Epidermal melanocyte (primary cell): ENCODE data around the gene SLC8A1.

Source experiments
- DNase-seq: peaks from one replicate; pipeline ENCODE4 v3.0.0; 2011; ENCODE audit warnings: low spot score; ENCODE audit not compliant: insufficient read length

The SLC8A1 gene

DNA sequence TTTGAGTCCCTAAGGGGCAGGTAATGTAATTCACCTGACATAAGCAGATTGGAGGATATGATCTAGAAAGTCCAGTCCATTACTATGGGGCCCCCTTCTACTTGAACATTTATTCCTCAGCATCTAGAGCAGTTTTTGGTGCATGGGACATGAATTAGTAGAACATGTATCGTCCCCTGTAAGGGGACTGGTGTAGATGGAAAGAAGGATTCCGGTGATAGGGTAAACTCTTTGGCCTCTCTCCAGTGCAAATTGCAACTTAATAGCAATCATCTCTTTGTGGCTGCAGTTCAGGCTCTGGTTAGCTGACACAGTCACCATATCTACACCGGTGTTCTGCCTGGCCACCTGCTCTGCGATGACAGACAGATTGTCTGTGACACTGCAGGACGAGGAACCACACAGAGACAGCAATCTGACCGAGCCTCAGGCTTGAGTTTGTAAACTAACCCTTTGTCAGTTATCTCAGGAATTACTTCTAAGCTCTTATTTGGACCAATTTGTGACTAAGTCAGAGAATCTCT is 6.4 kb upstream of the SLC8A1 start:
- no peak for DNase-seq

DNA sequence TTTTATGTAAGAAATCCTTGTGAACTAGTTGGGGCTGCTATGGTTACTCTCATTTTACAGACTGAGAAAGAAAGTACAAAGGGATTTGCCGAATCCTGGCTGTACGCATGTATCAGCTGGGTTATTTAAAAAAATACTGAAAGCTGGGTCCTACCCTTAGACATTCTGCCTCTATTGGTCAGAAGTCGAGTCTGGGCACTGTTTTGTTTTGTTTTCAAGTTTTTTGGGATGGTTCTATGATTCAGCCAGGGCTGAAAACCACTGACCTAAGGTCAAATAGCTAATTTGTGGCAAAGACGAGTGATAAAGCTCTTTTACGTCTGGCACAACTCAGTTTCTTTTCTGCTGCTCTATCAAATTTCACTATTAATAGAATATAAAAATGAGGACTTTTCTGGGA is 5.9 kb upstream of the SLC8A1 start:
- DNase-seq = no peak

DNA sequence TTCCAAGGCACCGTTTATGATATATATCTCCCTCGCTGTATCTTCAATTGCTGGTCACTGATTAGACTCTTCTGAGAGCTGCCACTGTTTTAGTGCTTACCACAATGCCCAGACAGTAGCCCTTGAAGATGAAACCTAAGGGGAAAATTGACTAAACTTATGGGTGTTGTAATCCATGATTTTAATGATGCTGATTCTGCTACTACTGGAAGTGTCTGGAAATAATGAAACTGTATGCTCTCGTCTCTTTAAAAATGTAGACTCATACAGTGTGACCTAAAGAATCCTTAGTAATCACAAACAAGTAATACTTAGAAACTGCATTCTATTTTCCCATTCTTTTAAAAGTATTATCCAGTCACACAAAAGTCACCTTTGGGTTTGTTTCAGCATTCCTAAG is 5.5 kb upstream of the SLC8A1 start:
- DNase-seq = no peak

DNA sequence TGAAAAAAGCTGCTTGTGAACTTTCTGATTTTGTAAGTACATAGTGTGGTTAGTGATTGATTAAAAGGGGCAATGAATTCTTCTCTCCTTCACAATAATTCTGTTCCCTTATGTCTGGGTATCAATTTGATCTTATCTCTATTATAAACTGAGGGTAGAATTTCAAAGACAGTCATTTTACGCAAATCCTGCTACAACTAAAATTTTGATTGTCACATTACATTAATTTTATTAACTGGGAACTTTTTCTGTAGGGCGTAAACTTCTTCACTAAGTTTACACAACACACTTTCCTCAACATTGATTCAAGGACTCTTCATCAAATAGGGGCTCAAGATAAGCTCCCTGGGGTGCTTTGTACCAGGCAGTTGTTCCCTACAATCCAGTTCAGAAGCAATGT is 5.0 kb upstream of the SLC8A1 start:
- no peak for DNase-seq

DNA sequence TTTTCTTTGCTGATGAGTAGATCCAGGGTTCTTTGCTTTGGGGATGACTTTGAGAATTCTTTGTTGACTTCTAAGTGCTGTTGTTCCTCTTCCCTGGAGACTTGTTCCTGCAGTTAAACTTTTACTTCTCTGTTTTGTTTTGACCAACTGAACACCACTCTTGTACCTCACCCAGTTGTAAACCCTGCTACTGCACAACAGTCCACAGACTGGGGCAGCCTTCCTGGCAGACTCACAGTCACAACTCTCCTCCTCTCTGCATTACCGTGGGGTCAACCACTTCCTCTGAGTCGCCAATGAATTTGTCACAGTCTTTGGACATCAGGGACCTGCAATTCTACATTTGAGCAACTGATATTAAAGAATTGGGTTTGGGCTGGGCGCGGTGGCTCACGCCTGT is 3.8 kb upstream of the SLC8A1 start:
- DNase-seq = no peak

DNA sequence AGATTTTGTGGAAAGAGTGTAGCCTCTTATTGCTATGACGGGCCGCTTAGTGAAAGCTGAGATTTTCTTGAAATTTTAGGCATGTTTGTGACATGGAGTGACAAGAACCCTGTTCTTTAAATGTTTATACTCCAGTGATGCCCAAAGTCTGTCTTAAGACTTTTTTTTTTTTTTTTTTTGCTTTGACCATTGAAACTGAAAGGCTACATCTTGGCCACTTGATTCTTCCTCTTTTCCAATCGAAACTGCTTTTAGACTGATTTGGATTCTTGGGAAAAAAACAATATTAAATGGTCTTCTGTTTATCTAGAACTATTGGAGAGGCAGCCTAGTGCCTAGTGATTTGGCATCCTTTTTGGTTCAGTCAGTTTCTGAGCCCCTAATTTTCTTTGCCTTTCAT is 2.4 kb upstream of the SLC8A1 start:
- DNase-seq = no peak

DNA sequence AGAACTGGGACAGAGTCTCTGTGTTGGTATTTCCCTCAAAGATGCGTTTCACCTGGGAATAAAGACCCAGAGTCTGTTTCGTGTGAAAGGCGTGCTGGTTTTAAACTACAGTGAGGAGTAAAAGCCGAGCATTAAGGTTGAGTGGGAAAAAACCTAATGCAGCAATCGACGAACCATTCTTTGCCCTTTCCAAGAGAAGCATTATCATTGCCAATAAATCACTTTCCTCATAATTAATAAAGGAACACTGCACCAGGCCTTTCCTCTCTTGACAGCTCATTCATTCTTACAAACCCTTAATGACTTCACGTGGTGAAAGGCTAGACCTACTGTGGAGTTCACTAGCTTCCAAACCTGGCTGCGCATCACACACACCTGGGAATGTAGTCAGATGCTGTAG is 896 bp upstream of the SLC8A1 start:
- DNase-seq = no peak

DNA sequence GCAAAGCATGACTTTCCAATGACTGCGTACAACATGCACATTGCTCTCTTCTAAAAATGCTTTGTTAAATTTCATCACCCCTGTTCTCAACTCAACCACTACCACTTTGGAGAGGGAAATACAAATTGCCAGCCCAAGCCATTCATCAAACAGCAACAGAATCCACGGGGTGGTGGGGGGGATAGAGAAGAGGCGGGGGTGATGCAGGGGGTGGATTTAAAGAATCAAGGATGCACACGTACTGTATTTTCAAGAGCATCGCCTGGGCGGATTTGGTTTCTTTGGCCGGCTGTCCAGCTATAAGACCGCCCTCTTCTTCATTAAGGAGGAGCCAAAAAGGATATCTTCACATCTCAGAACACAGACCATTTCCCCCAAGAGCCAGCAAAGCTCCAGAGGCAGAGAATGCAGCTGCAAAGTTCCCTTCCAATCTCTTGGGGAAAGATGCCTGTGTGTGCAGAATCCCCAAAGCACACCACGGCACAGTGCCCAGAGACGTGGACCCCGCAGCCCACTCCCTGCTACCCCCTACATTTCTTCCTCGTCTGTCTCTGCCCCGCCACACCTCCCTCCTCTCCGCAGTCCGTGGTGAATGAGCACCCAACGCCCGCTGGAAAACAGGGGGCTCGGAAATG is 977 bp downstream of the SLC8A1 start:
- DNase-seq = peak; percentile 36

DNA sequence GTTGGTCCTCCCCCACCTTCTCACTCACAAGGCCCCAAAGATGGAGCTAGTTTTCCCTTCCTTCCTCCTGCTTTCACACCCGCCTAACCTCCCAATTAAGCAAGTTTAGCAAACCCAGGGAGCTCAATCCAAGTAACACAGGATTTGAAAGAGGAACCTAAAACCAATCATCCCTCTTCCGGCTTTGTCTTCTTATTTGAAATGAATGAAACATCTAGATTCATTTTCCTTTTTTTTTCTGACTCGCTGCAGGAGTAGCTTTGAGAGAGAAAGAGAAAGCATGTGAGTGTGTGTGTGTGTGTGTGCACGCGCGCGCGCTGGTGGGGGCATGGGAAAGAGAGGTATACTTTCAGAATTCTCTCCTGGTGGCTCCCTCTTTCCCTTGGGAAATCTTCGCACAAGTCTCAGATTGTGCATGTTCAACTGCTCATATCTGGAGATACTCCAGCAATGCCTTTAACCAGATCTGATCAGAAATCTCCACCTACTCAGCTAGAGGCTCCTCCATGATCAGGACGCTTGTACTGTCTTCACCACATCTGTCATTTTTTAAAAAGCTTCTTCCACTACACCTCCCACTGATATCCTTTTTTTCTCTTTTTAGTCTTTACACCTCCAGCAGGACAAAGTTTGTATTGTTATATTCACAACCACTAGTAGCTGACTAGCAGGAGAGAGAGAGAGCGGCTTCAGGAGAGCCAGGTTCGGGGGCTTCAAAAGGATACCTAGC is 1.7 kb downstream of the SLC8A1 start:
- DNase-seq = no peak

DNA sequence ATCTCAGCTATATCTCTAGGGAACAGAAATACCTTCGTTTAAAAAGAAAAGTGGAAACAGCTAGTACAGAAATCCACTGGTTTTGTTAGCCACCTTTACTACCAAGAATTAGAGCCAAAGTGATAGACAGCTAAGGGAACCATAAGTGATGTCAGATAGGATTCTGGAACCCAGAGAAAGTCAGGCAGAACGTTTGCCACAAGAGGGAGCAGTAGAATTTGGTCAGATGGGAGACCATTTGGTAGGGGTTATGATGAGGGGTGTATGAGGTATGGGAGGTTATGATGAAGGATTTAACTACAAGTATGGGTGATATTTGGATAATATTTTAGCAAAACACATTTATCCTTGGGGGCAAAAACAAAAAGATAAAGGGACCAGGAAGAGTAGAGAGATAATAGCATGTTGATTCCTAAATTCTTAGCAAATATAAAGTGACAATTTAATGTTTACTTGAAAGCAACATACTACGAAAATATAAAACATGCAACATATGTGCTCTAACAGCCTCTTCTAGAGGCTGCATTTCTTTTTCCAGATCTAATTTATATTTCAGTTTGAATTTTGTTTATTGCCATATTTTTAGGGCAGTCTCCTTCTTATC is 3.3 kb downstream of the SLC8A1 start:
- DNase-seq = no peak

DNA sequence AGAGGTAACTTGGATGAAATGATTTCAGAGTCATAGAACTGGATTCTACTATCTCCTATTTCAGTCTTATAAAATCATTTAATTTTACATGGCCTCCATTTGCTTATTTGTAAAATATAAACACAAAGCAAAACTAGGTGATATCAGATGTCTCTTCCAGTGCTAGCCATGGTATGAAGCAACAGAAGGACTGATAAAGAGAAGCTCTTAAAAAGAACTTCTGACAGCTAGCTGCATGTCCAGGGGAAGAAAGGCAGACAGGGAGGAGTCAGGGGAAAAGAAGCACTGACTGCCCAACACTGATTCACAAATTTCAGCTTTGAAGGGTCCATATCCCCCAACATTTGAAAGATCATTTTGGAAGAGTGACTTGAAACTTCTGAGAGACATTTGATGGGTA is 6.4 kb downstream of the SLC8A1 start:
- DNase-seq = no peak

DNA sequence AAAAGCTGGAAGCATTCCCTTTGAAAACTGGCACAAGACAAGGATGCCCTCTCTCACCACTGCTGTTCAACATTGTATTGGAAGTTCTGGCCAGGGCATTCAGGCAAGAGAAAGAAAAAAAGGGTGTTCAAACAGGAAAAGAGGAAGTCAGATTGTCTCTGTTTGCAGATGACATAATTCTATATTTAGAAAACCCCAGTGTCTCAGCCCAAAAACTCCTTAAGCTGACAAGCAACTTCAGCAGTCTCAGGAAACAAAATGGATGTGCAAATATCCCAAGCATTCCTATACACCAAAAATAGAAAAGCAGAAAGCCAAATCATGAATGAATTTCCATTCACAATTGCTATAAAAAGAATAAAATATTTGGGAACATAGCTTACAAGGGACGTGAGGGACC is 11.1 kb downstream of the SLC8A1 start:
- no peak for DNase-seq

DNA sequence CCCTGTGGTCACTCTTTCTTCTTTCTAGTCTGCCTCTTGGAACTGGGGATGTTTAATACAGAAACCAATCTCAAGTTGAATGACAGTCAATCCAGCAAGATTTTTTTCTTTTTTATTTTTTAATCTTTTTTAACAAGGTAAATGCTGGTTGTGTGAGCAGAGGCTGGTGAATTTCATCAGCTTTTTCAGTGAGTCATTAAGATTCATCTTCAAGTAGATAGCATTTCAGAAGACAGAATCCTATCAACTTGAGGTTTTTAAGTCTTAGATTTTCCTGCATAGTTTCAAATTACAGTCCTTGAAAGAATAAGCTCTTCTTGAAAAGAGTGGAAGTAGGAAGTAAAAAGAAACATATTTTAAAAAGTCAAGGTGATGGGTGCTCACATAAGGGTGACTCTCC is 12.4 kb downstream of the SLC8A1 start:
- DNase-seq = no peak

DNA sequence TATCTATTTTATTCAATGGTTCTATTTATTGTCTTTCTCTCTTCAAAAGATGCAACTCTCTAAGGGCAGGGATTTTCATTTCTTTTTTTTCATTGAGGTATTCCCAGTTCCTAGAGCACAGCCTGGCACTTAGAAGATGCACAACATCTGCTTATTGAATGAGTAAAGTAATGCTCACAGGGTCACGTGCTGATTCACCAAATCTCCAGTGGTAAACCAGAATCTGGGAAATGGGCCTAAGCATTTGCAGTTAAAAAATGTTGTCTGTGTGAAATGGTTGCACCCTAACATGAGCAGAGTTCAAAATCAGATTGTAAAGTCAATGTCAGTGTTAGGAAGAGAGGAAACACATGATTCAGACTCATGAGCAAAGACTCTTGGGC is 15.8 kb downstream of the SLC8A1 start:
- no peak for DNase-seq

DNA sequence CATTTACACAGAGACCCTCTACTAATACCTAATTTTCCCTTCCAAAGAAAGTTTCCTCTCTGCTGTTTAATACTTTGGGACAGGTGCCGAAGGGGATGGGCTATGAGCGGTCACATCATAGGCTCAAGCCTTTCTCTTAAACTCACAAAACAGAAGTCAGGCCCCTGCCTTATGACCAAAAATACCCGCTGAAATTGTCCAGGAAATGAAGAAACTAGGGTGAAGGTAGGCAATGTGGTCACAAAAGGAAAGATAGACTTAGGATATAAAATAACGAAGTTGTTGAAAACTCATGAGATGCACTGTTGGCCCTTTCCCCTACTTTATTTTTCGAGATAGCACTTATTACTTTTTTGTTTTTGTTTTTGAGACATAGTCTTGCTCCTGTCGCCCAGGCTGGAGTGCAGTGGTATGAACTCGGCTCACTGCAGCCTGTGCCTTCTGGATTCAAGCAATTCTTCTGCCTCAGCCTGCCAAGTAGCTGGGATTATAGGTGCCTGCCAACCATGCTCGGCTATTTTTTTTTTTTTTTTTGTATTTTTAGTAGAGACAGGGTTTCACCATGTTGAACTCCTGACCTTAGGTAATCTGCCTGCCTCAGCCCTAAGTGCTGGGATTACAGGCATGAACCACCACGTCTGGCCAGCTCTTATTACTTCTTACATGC is 16.3 kb downstream of the SLC8A1 start:
- DNase-seq = no peak

DNA sequence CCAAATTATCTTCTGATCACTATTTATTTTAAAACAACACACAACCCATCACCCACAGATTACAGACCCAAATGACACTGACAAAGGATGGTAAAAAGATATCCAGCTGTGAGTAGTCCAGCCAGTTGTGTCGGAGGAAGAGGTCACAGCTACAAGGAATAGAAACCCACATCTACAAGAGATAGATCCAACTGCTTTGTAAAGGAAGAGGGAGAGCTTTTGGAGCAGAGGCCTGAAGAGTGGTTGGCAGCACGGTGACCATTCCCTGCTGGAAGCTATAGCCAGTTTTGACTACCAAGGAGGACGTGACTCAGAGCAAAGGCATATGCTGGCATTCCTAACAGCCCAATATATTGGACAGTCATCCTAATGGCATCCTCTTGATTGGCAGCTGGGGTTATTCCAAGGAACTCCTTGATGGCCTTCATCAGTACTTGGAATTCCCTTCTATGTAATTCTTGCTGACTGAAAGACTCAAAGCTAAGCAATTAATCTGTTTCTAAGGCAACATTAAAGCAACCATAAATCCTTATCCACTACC is 17.1 kb downstream of the SLC8A1 start:
- peak; percentile 26 for DNase-seq

DNA sequence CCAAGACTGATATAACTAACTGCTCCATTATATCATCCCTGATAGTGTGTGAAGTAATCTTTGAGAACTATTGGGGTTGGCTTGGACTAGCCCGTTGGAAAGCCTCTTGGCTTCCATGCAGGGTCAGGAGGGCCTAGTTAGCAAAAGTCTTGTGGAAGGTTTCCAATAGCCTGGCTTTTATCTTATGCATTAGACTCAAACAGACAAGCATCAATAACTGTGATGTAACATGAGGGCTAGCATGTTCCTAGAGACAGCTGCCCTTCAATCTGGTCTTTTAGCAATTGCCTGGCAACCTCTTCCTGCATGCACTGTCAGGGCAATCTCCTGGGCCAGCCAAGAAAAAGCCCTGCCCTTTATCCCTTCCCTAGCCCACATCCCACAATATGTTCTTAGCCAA is 18.2 kb downstream of the SLC8A1 start:
- no peak for DNase-seq

DNA sequence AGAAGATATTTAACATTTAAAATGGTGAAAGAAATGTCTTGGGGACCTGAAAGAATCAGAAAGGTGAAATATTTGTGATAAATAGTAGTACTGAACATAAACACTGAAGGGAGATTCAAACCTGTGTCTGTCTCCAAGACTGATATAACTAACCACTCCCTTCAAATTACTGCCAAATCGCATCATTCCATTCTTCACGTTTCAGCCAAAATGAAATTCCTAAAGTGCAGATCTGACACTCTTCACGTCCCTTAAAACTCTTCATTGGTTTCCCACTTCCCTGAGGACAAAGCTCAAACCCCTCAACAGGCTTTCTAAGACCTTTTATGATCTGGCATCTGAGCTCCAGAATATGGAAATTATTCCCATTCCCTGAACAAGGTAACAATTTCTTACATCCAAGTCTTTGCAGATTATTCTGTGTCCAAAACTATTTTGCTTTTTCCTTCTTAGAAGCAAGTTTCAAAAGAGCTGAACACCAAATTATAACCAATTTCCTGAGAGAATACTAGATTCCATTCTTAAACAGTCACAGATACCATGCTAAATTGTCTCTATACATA is 18.9 kb downstream of the SLC8A1 start:
- no peak for DNase-seq

DNA sequence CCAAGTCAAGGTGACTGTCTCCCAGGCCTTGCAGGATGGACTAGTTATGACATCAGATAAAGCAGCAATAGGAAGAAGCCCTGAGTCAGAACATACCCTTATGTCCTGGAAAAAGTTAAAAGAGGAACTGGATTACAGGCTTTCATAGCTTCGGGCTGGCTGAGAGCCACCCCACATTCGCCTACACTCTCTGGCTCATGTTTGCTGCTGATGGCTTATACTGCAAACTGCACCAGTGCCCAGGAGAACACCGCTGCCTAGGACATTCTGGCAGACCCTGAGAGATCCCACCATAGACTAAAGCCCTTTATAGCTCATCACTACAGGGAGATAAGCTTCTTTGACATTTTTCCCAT is 20.3 kb downstream of the SLC8A1 start:
- DNase-seq = no peak

DNA sequence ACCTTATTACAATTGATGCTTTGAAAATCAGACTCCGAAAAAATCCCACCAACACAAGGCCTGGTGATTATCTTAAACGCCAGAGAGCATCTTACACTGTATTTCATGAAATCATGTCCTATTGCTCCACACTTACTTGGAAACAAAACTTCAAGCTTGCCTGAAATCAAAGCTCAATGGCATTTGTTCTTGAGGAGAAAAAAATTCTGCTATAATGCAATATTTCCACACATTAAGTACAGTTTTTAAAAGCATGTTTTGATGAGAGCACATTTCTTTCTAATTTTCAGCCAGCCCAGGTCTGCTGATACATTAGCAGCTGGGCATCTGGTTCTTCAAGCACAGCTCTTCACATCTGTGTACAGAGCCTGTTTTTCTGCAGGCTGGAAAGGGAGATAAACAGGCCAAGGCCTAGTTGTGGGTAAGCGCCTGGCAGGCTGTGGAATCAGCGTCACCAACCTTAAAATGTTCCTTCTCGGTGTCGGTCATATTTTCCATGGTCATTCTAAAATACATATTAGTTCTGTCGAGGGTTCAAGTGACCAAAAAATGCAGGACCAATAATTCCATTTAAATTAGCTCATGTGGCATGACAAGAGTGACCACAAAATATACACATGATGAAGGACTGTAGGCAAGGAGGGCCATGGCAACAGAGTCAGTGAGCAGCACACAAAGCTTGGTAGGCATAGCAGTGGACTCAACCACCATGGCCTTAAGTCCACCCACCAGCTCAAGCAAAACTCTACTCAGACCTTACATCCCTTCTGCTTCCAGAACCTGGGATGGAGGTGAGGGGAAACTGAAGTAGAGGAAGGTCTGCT is 20.9 kb downstream of the SLC8A1 start:
- DNase-seq = no peak

DNA sequence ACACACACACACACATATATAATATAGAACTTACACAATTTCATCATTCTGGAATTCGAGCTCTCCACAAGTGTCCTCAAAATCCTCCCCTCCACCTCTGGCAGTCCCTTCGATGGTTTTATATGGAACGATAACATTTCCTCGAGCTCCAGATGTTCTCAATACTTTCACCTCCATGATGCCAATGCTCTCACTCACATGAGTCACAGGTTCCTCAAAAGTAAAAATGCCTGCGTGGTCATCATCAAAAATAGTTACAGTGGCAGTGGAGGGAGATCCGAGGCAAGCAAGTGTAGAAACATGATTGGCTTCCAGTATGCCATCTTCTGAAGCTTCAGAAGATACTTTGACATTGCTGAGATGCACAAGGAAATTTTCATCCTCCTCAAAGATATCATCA is 23.5 kb downstream of the SLC8A1 start:
- DNase-seq = no peak
